HEK293 (cell line): Measurements from ENCODE around the gene EXOSC2.

Source experiments
- CTCF ChIA-PET: fragments of 350-600 bp; formaldehyde crosslinking; extraction: SDS; loops from one replicate; lab custom pipeline; 2021; ENCODE audit warnings: antibody characterized with exemption; lab: Yijun Ruan, JAX
- POLR2A ChIA-PET: fragments of 300-600 bp; formaldehyde crosslinking; extraction: SDS; loops from one replicate; lab custom pipeline; 2020; ENCODE audit warnings: antibody characterized with exemption, inconsistent platforms; lab: Yijun Ruan, JAX
- H3K27ac ChIP-seq: fragments of 200-500 bp; sonication (Bioruptor generic); 2 replicates; pipeline ENCODE4 v1.5.1; 2014; ENCODE audit warnings: low read depth, low read length, control low read depth, inconsistent platforms; ENCODE audit errors: extremely low read depth
- H3K36me3 ChIP-seq, 2 experiments: fragments of 200-500 bp in 1 of 2; sonication (Bioruptor generic) in 1 of 2; 1 replicate in 1 of 2; 2 replicates in 1 of 2; pipeline ENCODE4 v1.5.1; 2014 to 2017; ENCODE audit warnings: inconsistent platforms in 2 of 2, low read length in 2 of 2; ENCODE audit not compliant: control insufficient read depth in 2 of 2, insufficient read depth in 1 of 2
- H3K4me1 ChIP-seq: fragments of 200-500 bp; sonication (Bioruptor generic); 2 replicates; pipeline ENCODE4 v1.5.1; 2014; ENCODE audit warnings: mild to moderate bottlenecking, low read length, inconsistent platforms; ENCODE audit not compliant: control insufficient read depth, insufficient read depth
- H3K4me3 ChIP-seq: 2 replicates; pipeline ENCODE4 v1.5.1; 2011; ENCODE audit warnings: low read depth, mild to moderate bottlenecking, control low read depth, low read length, moderate library complexity
- H3K9me3 ChIP-seq: fragments of 200-500 bp; sonication (Bioruptor generic); 2 replicates; pipeline ENCODE4 v1.5.1; 2014; ENCODE audit warnings: low read depth, low read length, inconsistent platforms; ENCODE audit not compliant: control insufficient read depth, insufficient read depth
- ELK4 ChIP-seq: IDR thresholded peaks from 2 replicates; pipeline ENCODE4 v1.6.1; 2011; ENCODE audit warnings: mild to moderate bottlenecking, low read depth, low read length, borderline replicate concordance
- GLIS2 ChIP-seq: fragments of 450-650 bp; formaldehyde crosslinking; IDR thresholded peaks from 2 replicates; pipeline ENCODE4 v1.5.1; 2016; ENCODE audit warnings: missing biosample characterization, missing genetic modification characterization
- IKZF3 ChIP-seq: fragments of 450-650 bp; IDR thresholded peaks from 2 replicates; pipeline ENCODE4 v1.5.0; 2018; ENCODE audit warnings: missing biosample characterization, mild to moderate bottlenecking, missing genetic modification characterization, moderate library complexity
- KLF10 ChIP-seq: fragments of 450-650 bp; IDR thresholded peaks from 2 replicates; pipeline ENCODE4 v1.5.1; 2018; ENCODE audit warnings: missing biosample characterization, mild to moderate bottlenecking, missing genetic modification characterization
- KLF17 ChIP-seq: fragments of 450-650 bp; formaldehyde crosslinking; IDR thresholded peaks from 2 replicates; pipeline ENCODE4 v1.5.1; 2016; ENCODE audit warnings: missing biosample characterization, missing genetic modification characterization
- KLF7 ChIP-seq: fragments of 450-650 bp; formaldehyde crosslinking; IDR thresholded peaks from 2 replicates; pipeline ENCODE4 v1.5.1; 2016; ENCODE audit warnings: missing biosample characterization, missing genetic modification characterization, borderline replicate concordance
- KLF8 ChIP-seq: fragments of 450-650 bp; formaldehyde crosslinking; IDR thresholded peaks from 2 replicates; pipeline ENCODE4 v1.5.1; 2016; ENCODE audit warnings: missing biosample characterization, missing genetic modification characterization
- PRDM4 ChIP-seq: fragments of 450-650 bp; formaldehyde crosslinking; IDR thresholded peaks from 2 replicates; pipeline ENCODE4 v1.5.1; 2017; ENCODE audit warnings: missing biosample characterization, missing genetic modification characterization
- SP7 ChIP-seq: fragments of 450-650 bp; formaldehyde crosslinking; IDR thresholded peaks from 2 replicates; pipeline ENCODE4 v1.5.1; 2016; ENCODE audit warnings: missing biosample characterization, missing genetic modification characterization
- ZBTB11 ChIP-seq: fragments of 450-650 bp; formaldehyde crosslinking; conservative IDR thresholded peaks from 2 replicates; pipeline ENCODE4 v1.5.1; 2016; ENCODE audit warnings: low read depth, missing biosample characterization, missing genetic modification characterization
- ZBTB49 ChIP-seq: fragments of 450-650 bp; formaldehyde crosslinking; IDR thresholded peaks from 2 replicates; pipeline ENCODE4 v1.5.1; 2016; ENCODE audit warnings: missing biosample characterization, missing genetic modification characterization, low read depth
- ZEB2 ChIP-seq: fragments of 450-650 bp; formaldehyde crosslinking; IDR thresholded peaks from 2 replicates; pipeline ENCODE4 v1.5.1; 2016; ENCODE audit warnings: missing biosample characterization, missing genetic modification characterization
- ZNF10 ChIP-seq: fragments of 450-650 bp; formaldehyde crosslinking; IDR thresholded peaks from 2 replicates; pipeline ENCODE4 v1.5.1; 2017; ENCODE audit warnings: missing biosample characterization, missing genetic modification characterization
- ZNF132 ChIP-seq: fragments of 450-650 bp; formaldehyde crosslinking; IDR thresholded peaks from 2 replicates; pipeline ENCODE4 v1.5.1; 2017; ENCODE audit warnings: missing biosample characterization, missing genetic modification characterization, borderline replicate concordance
- ZNF169 ChIP-seq: fragments of 450-650 bp; formaldehyde crosslinking; IDR thresholded peaks from 2 replicates; pipeline ENCODE4 v1.5.1; 2016; ENCODE audit warnings: missing biosample characterization, missing genetic modification characterization
- ZNF2 ChIP-seq: fragments of 450-650 bp; formaldehyde crosslinking; IDR thresholded peaks from 2 replicates; pipeline ENCODE4 v1.5.1; 2016; ENCODE audit warnings: missing biosample characterization, missing genetic modification characterization
- ZNF335 ChIP-seq: fragments of 450-650 bp; formaldehyde crosslinking; conservative IDR thresholded peaks from 2 replicates; pipeline ENCODE4 v1.5.1; 2016; ENCODE audit warnings: missing biosample characterization, missing genetic modification characterization
- ZNF341 ChIP-seq: fragments of 450-650 bp; formaldehyde crosslinking; IDR thresholded peaks from 2 replicates; pipeline ENCODE4; 2016; ENCODE audit warnings: low read depth, missing biosample characterization, missing genetic modification characterization
- ZNF391 ChIP-seq: fragments of 450-650 bp; formaldehyde crosslinking; IDR thresholded peaks from 2 replicates; pipeline ENCODE4 v1.5.1; 2016; ENCODE audit warnings: low read depth, missing biosample characterization, missing genetic modification characterization, borderline replicate concordance
- ZNF600 ChIP-seq: fragments of 450-650 bp; formaldehyde crosslinking; IDR thresholded peaks from 2 replicates; pipeline ENCODE4 v1.5.1; 2016; ENCODE audit warnings: missing biosample characterization, missing genetic modification characterization
- ZNF624 ChIP-seq: fragments of 450-650 bp; formaldehyde crosslinking; IDR thresholded peaks from 2 replicates; pipeline ENCODE4 v1.5.1; 2017; ENCODE audit warnings: missing biosample characterization, missing genetic modification characterization
- ZNF654 ChIP-seq: fragments of 450-650 bp; formaldehyde crosslinking; IDR thresholded peaks from 2 replicates; pipeline ENCODE4 v1.5.1; 2016; ENCODE audit warnings: low read depth, missing biosample characterization, missing genetic modification characterization
- ZNF692 ChIP-seq: fragments of 450-650 bp; formaldehyde crosslinking; IDR thresholded peaks from 2 replicates; pipeline ENCODE4 v1.5.1; 2016; ENCODE audit warnings: missing biosample characterization, missing genetic modification characterization
- ZNF776 ChIP-seq: fragments of 450-650 bp; formaldehyde crosslinking; IDR thresholded peaks from 2 replicates; pipeline ENCODE4 v1.5.0; 2017; ENCODE audit warnings: missing biosample characterization, missing genetic modification characterization, borderline replicate concordance
- ZNF837 ChIP-seq: fragments of 450-650 bp; formaldehyde crosslinking; IDR thresholded peaks from 2 replicates; pipeline ENCODE4 v1.5.1; 2016; ENCODE audit warnings: missing biosample characterization, missing genetic modification characterization

Gene EXOSC2

GRCh38 chr9:130682421-130683121 is 11.0 kb upstream of the EXOSC2 start:
- H3K9me3 ChIP-seq: no peaks in the 10 kb centered on the region
- POLR2A ChIA-PET: interaction anchor here (0.7 to 3.1 kb wide), 4 partner anchors 10 to 302 kb away, joined by 5 to 10 read pairs (median 8); partner anchors contain the start of gene EXOSC2
- H3K4me3 ChIP-seq: peak overlapping the region; percentile 8
- no peak overlapping the region for H3K27ac ChIP-seq
- H3K36me3 ChIP-seq: no peaks in the 10 kb centered on the region
- CTCF ChIA-PET: interaction anchor here (0.5 to 15.8 kb wide), 49 partner anchors 9 to 575 kb away, joined by 3 to 305 read pairs (median 4); partner anchors contain the start of gene EXOSC2
- no peaks in the 10 kb centered on the region; the same call in 1 of the 2 replicates for H3K4me1 ChIP-seq
- TF ChIP-seq ZNF10 (tag by site-specific recombination): no peak
- TF ChIP-seq GLIS2 (tag by site-specific recombination): no peak
- TF ChIP-seq ZNF624 (tag by site-specific recombination): no peak
- 0 out of 2 replicates have a peak, but pooled peaks have one; percentile 23 for TF ChIP-seq ZNF2 (tag by site-specific recombination)
- no peak for TF ChIP-seq ELK4
- TF ChIP-seq SP7 (tag by site-specific recombination): peak; percentile 42; the same call in 1 of the 2 replicates
- no peak for TF ChIP-seq ZNF391 (tag by site-specific recombination)
- TF ChIP-seq ZEB2 (tag by site-specific recombination): peak; percentile 63
- no peak for TF ChIP-seq ZNF169
- TF ChIP-seq KLF8 (tag by site-specific recombination): peak; percentile 63; the same call in 1 of the 2 replicates
- peak; percentile 95 for TF ChIP-seq ZNF654 (tag by site-specific recombination)
- peak; percentile 63 for TF ChIP-seq ZNF600 (tag by site-specific recombination)
- no peak for TF ChIP-seq ZNF837 (tag by site-specific recombination)
- TF ChIP-seq KLF10 (tag by site-specific recombination): 0 out of 2 replicates have a peak, but pooled peaks have one; percentile 15
- peak; percentile 84 for TF ChIP-seq IKZF3 (tag by site-specific recombination)
- no peak for TF ChIP-seq ZNF132 (tag by site-specific recombination)
- peak; percentile 71 for TF ChIP-seq ZBTB11 (tag by site-specific recombination)
- TF ChIP-seq KLF17 (tag by site-specific recombination): no peak; the same call in 1 of the 2 replicates
- TF ChIP-seq ZNF335 (tag by site-specific recombination): peak; percentile 36
- TF ChIP-seq ZNF776 (tag by site-specific recombination): no peak
- no peak for TF ChIP-seq ZBTB49
- TF ChIP-seq ZNF341: peak; percentile 67
- TF ChIP-seq KLF7 (tag by site-specific recombination): 0 out of 2 replicates have a peak, but pooled peaks have one; percentile 21
- TF ChIP-seq ZNF692: no peak
- no peak for TF ChIP-seq PRDM4
